GM18907 (cell line): ENCODE measurements around the gene DRAXIN.

Experiments used
- ATAC-seq: cut with Tn5 transposase; IDR thresholded peaks from one replicate; pipeline ENCODE4 v1.9.1; 2021; ENCODE audit warnings: mild to moderate bottlenecking, moderate library complexity; ENCODE audit not compliant: unreplicated experiment

Gene DRAXIN

GRCh38 chr1:11707621-11708276 is 16.2 kb downstream of the DRAXIN start:
- ATAC-seq: no peak

- no peak for ATAC-seq
These were observed 17.2 kb downstream of the DRAXIN start for GRCh38 chr1:11708554-11709350.

GRCh38 chr1:11711490-11711889 is 20.0 kb downstream of the DRAXIN start:
- ATAC-seq: no peak

DNA sequence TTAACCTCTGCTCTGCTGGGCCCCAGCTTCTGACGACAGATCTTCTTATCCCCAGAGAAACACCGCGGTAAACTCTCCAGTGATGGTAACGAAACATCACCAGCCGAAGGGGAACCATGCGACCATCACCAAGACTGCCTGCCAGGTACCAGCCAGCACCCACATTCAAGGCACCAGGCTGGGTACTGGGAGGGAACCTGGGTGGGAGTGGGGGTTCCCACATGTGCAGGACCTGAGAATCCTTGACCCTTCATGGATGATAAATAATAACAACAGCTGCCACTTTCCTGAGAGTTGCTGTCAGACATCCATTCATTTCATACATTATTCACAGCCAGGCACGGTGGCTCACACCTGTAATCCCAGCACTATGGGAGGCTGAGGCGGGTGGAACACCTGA is 20.8 kb downstream of the DRAXIN start:
- no peak for ATAC-seq

- no peak for ATAC-seq
These were observed 21.6 kb downstream of the DRAXIN start for GRCh38 chr1:11713095-11713494.

- no peak for ATAC-seq
These were observed 23.5 kb downstream of the DRAXIN start for GRCh38 chr1:11714831-11715575.

GRCh38 chr1:11719313-11720032 is 28.0 kb downstream of the DRAXIN start:
- ATAC-seq: no peak

- ATAC-seq: no peak
These were observed 28.5 kb downstream of the DRAXIN start for GRCh38 chr1:11720033-11720376.

DNA sequence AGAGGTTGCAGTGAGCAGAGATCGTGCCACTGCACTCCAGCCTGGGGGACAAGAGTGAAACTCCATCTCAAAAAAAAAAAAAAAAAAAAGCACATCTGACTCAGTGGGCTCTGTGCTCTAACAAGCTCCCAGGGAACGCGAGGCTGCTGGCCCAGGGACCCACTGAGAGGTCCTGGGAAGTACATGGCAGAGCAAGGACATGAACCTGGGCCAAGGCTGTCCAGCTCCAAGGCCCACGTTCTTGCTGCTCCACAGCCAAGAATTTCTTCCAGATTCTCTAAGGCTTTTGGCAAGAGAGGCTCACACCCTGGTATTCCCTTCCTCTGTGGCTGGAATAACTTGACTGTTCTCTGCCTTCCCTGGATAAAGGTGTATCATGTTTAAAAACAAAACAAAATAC is 29.0 kb downstream of the DRAXIN start:
- ATAC-seq: no peak

DNA sequence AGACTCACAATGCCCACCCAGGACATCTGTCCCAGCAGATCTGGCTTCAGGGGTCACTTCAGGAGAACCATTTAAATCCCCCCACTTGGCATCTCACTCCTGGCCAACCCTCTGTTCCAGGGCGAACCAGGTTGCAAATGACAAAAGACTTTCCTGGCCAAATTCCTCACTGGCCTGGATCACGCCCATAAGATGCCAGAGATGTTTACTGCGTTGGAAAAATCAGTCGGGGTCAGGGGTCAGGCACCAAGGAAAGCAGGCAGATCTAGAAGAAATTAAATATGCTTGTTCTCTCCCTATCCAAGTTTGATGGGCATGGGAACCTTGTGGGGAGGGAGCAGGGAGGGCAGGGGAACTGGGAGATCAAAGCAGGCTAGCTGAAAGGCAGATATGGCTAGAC is 29.8 kb downstream of the DRAXIN start:
- no peak for ATAC-seq

DNA sequence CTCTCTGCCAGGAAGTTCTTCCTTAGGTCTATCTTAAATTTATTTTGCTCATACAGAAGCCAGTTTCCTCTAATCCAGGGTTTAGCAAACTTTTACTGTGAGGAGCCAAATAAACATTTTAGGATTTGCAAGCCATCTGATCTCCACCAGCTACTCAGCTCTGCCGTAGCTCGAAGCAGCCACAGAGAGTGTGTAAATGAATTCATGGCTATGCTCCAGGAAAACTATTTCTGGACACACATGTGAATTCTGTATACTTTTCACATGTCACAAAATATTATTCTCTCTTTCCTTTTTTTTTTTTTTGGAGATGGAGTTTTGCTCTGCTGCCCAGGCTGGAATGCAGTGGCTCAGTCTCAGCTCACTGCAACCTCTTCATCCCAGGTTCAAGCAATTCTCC is 31.0 kb downstream of the DRAXIN start:
- ATAC-seq: no peak

GRCh38 chr1:11725616-11726015 is 34.1 kb downstream of the DRAXIN start:
- ATAC-seq: no peak

- no peak for ATAC-seq
These were observed 35.6 kb downstream of the DRAXIN start for GRCh38 chr1:11727119-11727518.

DNA sequence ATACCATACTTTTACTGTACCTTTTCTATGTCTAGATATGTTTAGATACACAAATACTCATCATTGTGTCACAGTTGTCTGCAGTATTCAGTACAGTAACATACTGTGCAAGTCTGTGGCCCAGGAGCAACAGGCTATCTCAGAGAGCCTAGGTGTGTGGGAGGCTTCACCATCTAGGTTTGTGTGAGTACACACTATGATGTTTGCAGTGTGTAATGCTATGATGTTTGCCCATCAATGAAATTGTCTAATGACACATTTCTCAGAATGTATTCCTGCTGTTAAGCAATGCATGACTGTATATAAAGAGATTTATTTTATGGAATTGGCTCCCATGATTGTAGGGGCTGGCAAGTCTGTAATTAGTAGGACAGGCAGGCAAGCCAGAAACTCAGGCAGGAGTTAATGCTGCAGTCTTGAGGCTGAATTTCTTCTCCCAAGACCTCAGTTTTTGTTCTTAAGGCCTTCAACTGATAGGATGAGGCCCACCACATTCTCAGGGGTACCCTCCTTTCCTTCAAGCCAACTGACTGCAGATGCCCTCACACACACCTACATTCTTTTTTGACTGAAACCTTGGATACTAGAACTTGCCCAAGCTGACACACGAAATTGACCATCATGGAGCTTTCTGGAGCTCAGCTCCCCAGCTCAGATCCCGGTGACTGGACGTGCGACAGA is 36.8 kb downstream of the DRAXIN start:
- no peak for ATAC-seq

DNA sequence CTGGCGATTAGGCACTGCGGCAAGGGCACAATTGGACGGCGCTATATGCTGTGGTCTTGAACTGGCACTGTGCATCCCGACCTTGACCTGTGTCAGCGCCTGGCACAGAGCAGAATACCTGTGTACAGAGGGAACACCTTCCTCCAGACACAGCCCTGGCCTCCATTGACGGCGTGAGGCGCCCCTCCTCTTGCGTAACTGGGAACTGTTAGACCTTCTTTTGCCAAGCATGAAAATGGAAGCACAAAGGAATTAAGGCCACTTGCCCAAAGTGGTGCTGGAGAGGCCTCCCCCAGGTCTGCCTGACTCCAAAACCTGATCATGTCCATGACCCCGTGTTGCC is 37.6 kb downstream of the DRAXIN start:
- no peak for ATAC-seq

DNA sequence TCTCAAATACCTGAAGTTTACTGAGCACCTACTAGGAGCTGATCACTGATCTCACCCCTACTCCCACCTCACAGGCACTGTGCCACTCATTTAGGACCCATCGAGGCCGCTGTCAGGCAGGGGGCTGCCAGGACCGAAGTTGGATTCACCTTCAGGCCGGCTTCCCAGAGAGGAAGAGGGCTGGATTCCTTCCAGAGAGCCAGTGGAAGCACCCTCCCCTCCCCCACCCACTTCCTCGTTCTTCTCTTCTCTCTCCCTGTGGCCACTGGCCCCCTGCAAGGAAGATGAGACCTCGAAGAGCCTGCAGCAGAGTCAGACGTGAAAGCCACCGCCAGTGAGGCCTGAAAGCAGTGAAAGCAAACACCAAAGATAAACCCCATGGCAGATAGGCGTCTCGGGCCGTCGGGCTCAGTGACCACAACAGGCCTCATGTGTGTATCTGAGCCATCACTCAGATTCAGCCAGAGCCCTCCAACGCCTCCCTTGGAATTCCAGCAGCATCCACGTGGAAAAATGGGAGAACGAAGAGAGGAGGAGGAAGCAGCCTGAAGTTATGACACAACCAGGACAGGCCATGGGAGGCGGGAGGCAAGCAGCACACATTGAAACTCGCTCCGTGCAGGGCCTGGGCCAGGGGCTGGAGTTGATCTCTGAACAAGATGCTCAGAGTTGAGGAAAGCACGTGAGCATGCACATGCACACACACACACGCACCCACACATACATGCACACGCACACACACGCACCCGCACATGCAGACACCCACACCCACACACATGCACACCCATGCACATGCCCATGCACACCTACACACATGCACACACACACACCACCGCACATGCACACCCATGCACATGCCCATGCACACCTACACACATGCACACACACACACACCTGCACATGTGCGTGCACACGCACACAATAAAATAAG is 38.3 kb downstream of the DRAXIN start:
- ATAC-seq: no peak

DNA sequence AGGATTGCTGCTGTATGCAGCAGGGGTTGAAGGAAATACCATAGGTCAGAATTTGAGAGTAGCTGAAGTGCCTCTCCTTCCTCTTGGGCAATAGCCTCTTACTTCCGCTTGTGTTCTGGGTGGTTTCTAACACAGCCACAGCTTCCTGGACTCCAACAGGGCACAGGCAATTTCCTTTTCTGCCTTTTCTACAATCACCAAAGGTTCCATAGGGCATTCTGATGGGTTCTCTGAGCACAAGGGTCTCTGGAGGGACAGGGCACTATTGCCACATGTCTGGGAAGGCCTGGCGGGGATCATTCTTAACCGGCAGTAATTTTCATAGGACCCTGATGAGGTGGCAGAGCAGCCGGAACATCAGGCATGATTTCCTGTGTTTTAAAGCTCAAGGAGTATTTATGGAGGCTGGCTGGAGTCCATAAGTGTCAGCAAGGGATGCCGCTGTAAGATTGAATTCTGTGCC is 39.0 kb downstream of the DRAXIN start:
- ATAC-seq: no peak

DNA sequence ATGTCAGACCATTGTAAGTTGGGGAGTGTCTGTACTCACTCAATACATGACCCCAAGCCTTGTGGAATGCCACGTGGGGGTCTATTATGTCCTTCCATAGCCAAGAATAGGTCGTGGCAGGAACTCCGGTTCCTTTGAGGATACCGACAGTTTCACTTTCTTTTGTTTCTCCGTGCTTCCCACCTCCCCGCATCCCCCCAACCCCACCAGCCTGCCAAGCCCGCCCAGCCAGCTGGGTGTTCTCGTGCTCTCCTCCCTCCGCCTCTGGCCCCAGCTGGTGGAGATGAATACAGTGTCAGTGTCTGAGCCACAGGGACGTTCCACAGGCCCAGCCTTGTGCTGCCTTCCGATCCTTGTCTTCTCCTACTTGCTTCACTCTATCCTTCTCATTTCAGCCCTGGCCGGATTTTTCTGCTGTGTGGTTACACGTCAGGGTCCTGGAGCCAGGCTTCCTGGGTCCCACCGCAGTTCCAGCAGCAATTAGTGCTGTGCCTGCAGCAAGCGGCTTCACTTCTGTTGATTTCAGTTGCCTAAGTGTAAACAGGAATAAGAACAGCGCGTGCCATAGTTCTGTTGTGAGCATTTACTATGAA is 40.3 kb downstream of the DRAXIN start:
- no peak for ATAC-seq

DNA sequence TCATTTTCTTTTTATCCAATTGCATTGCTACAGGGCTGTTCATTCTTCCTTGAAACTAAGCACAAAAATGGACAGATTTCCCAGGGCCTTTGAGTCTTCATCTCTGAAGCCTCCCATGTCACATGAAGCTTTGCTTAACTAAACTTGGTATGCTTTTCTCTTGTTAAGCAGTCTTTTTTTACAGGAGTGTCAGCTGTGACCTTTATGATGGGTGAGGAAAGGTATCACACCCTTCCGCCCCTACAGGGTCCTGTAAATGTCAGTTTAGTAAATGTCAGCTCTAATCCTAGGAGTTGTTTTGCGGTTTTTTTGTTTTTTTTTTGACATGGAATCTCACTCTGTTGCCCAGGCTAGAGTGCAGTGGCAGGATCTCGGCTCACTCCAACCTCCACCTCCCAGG is 41.8 kb downstream of the DRAXIN start:
- ATAC-seq: no peak
